ENCODE results near the gene HSPA1A.

Gene HSPA1A

GRCh38 chr6:31775633-31776484 is 39.5 kb upstream of the HSPA1A start:
- Histone ChIP-seq H3K27me3 (ENCODE audit: control insufficient read depth in 5 of 5, insufficient read depth in 4 of 5, low read length in 5 of 5) (no peaks in the 10 kb centered on the region), H3K4me1 (ENCODE audit: control insufficient read depth in 5 of 5, insufficient read depth in 5 of 5, low read length in 5 of 5) (peaks cover 0 to 14% (median 8%) of the 10 kb centered on the region in 5 donors), H3K9ac (ENCODE audit: low read length in 5 of 5) (no peak overlapping the region), H3K27ac (ENCODE audit: low read depth, low read length) (no peak overlapping the region), H3K9me3 (ENCODE audit: control insufficient read depth in 5 of 5, low read length in 5 of 5) (no peaks in the 10 kb centered on the region), H3K36me3 (ENCODE audit: control insufficient read depth in 5 of 5, insufficient read depth in 5 of 5, low read length in 5 of 5) (peaks cover 0 to 33% (median 29%) of the 10 kb centered on the region in 5 donors), H3K4me3 (ENCODE audit: low read depth in 1 of 5, low read length in 5 of 5) (no peak overlapping the region)

- H3K4me1 ChIP-seq (ENCODE audit: control insufficient read depth in 5 of 5, insufficient read depth in 5 of 5, low read length in 5 of 5) = peaks cover 0 to 14% (median 8%) of the 10 kb centered on the region in 5 donors
- peaks cover 0 to 40% (median 36%) of the 10 kb centered on the region in 5 donors for H3K36me3 ChIP-seq (ENCODE audit: control insufficient read depth in 5 of 5, insufficient read depth in 5 of 5, low read length in 5 of 5)
- no peak overlapping the region for H3K27ac ChIP-seq (ENCODE audit: low read depth, low read length)
- no peaks in the 10 kb centered on the region for H3K9me3 ChIP-seq (ENCODE audit: control insufficient read depth in 5 of 5, low read length in 5 of 5)
- no peaks in the 10 kb centered on the region for H3K27me3 ChIP-seq (ENCODE audit: control insufficient read depth in 5 of 5, insufficient read depth in 4 of 5, low read length in 5 of 5)
- H3K4me3 ChIP-seq (ENCODE audit: low read depth in 1 of 5, low read length in 5 of 5) = peak overlapping the region in 1 of 5 donors; percentile 3
- no peak overlapping the region for H3K9ac ChIP-seq (ENCODE audit: low read length in 5 of 5)
Observed at GRCh38 chr6:31776485-31776988, 38.8 kb upstream of the HSPA1A start.

GRCh38 chr6:31776989-31777666 is 38.2 kb upstream of the HSPA1A start, which contains the start of gene VWA7:
Gene VWA7 (minus strand): TSS chr6:31777328. CDS start chr6:31776779, 549 bp downstream.
- Histone ChIP-seq H3K36me3 (ENCODE audit: control insufficient read depth in 5 of 5, insufficient read depth in 5 of 5, low read length in 5 of 5) (peaks cover 0 to 46% (median 42%) of the 10 kb centered on the region in 5 donors), H3K9ac (ENCODE audit: low read length in 5 of 5) (peak within 1 kb of the TSS in 1 of 5 donors; percentile 35), H3K27me3 (ENCODE audit: control insufficient read depth in 5 of 5, insufficient read depth in 4 of 5, low read length in 5 of 5) (no peaks in the 10 kb centered on the region), H3K4me3 (ENCODE audit: low read depth in 1 of 5, low read length in 5 of 5) (peak within 1 kb of the TSS in 1 of 5 donors; percentile 3), H3K9me3 (ENCODE audit: control insufficient read depth in 5 of 5, low read length in 5 of 5) (no peaks in the 10 kb centered on the region), H3K4me1 (ENCODE audit: control insufficient read depth in 5 of 5, insufficient read depth in 5 of 5, low read length in 5 of 5) (peaks cover 0 to 14% (median 8%) of the 10 kb centered on the region in 5 donors), H3K27ac (ENCODE audit: low read depth, low read length) (no peak within 1 kb of the TSS)

- Histone ChIP-seq H3K9ac (ENCODE audit: low read length in 5 of 5) (peak overlapping the region in 1 of 5 donors; percentile 35), H3K4me3 (ENCODE audit: low read depth in 1 of 5, low read length in 5 of 5) (no peak overlapping the region), H3K36me3 (ENCODE audit: control insufficient read depth in 5 of 5, insufficient read depth in 5 of 5, low read length in 5 of 5) (peaks cover 0 to 51% (median 47%) of the 10 kb centered on the region in 5 donors), H3K9me3 (ENCODE audit: control insufficient read depth in 5 of 5, low read length in 5 of 5) (no peaks in the 10 kb centered on the region), H3K4me1 (ENCODE audit: control insufficient read depth in 5 of 5, insufficient read depth in 5 of 5, low read length in 5 of 5) (peaks cover 0 to 14% (median 8%) of the 10 kb centered on the region in 5 donors), H3K27me3 (ENCODE audit: control insufficient read depth in 5 of 5, insufficient read depth in 4 of 5, low read length in 5 of 5) (no peaks in the 10 kb centered on the region), H3K27ac (ENCODE audit: low read depth, low read length) (no peak overlapping the region)
Observed at GRCh38 chr6:31777667-31778050, 37.7 kb upstream of the HSPA1A start.

GRCh38 chr6:31778193-31778592 is 37.1 kb upstream of the HSPA1A start:
- Histone ChIP-seq H3K9ac (ENCODE audit: low read length in 5 of 5) (no peak overlapping the region), H3K27me3 (ENCODE audit: control insufficient read depth in 5 of 5, insufficient read depth in 4 of 5, low read length in 5 of 5) (no peaks in the 10 kb centered on the region), H3K9me3 (ENCODE audit: control insufficient read depth in 5 of 5, low read length in 5 of 5) (no peaks in the 10 kb centered on the region), H3K4me3 (ENCODE audit: low read depth in 1 of 5, low read length in 5 of 5) (no peak overlapping the region), H3K36me3 (ENCODE audit: control insufficient read depth in 5 of 5, insufficient read depth in 5 of 5, low read length in 5 of 5) (peaks cover 0 to 56% (median 53%) of the 10 kb centered on the region in 5 donors), H3K27ac (ENCODE audit: low read depth, low read length) (no peak overlapping the region), H3K4me1 (ENCODE audit: control insufficient read depth in 5 of 5, insufficient read depth in 5 of 5, low read length in 5 of 5) (peaks cover 0 to 11% (median 8%) of the 10 kb centered on the region in 5 donors)

GRCh38 chr6:31778999-31779885 is 36.1 kb upstream of the HSPA1A start:
- Histone ChIP-seq H3K4me1 (ENCODE audit: control insufficient read depth in 5 of 5, insufficient read depth in 5 of 5, low read length in 5 of 5) (peaks cover 0 to 11% (median 8%) of the 10 kb centered on the region in 5 donors), H3K4me3 (ENCODE audit: low read depth in 1 of 5, low read length in 5 of 5) (no peak overlapping the region), H3K36me3 (ENCODE audit: control insufficient read depth in 5 of 5, insufficient read depth in 5 of 5, low read length in 5 of 5) (peaks cover 0 to 62% (median 60%) of the 10 kb centered on the region in 5 donors), H3K9me3 (ENCODE audit: control insufficient read depth in 5 of 5, low read length in 5 of 5) (no peaks in the 10 kb centered on the region), H3K27ac (ENCODE audit: low read depth, low read length) (no peak overlapping the region), H3K27me3 (ENCODE audit: control insufficient read depth in 5 of 5, insufficient read depth in 4 of 5, low read length in 5 of 5) (no peaks in the 10 kb centered on the region), H3K9ac (ENCODE audit: low read length in 5 of 5) (no peak overlapping the region)

- Histone ChIP-seq H3K9ac (ENCODE audit: low read length in 5 of 5) (no peak overlapping the region), H3K9me3 (ENCODE audit: control insufficient read depth in 5 of 5, low read length in 5 of 5) (no peaks in the 10 kb centered on the region), H3K4me1 (ENCODE audit: control insufficient read depth in 5 of 5, insufficient read depth in 5 of 5, low read length in 5 of 5) (peaks cover 0 to 11% (median 8%) of the 10 kb centered on the region in 5 donors), H3K27ac (ENCODE audit: low read depth, low read length) (no peak overlapping the region), H3K36me3 (ENCODE audit: control insufficient read depth in 5 of 5, insufficient read depth in 5 of 5, low read length in 5 of 5) (peaks cover 0 to 68% (median 66%) of the 10 kb centered on the region in 5 donors), H3K27me3 (ENCODE audit: control insufficient read depth in 5 of 5, insufficient read depth in 4 of 5, low read length in 5 of 5) (no peaks in the 10 kb centered on the region), H3K4me3 (ENCODE audit: low read depth in 1 of 5, low read length in 5 of 5) (no peak overlapping the region)
Observed at GRCh38 chr6:31779908-31780307, 35.4 kb upstream of the HSPA1A start.

- peak overlapping the region in 1 of 5 donors; percentile 40 for H3K9ac ChIP-seq (ENCODE audit: low read length in 5 of 5)
- no peak overlapping the region for H3K4me3 ChIP-seq (ENCODE audit: low read depth in 1 of 5, low read length in 5 of 5)
- no peak overlapping the region for H3K27ac ChIP-seq (ENCODE audit: low read depth, low read length)
- no peaks in the 10 kb centered on the region for H3K9me3 ChIP-seq (ENCODE audit: control insufficient read depth in 5 of 5, low read length in 5 of 5)
- H3K4me1 ChIP-seq (ENCODE audit: control insufficient read depth in 5 of 5, insufficient read depth in 5 of 5, low read length in 5 of 5) = peaks cover 0 to 11% (median 8%) of the 10 kb centered on the region in 5 donors
- H3K36me3 ChIP-seq (ENCODE audit: control insufficient read depth in 5 of 5, insufficient read depth in 5 of 5, low read length in 5 of 5) = peaks cover 0 to 76% (median 73%) of the 10 kb centered on the region in 5 donors
- no peaks in the 10 kb centered on the region for H3K27me3 ChIP-seq (ENCODE audit: control insufficient read depth in 5 of 5, insufficient read depth in 4 of 5, low read length in 5 of 5)
Observed at GRCh38 chr6:31780507-31781243, 34.7 kb upstream of the HSPA1A start.

Measured in subcutaneous abdominal adipose tissue (tissue), 5 donors.